ENCODE measurements around the gene ZNF341.

DNA sequence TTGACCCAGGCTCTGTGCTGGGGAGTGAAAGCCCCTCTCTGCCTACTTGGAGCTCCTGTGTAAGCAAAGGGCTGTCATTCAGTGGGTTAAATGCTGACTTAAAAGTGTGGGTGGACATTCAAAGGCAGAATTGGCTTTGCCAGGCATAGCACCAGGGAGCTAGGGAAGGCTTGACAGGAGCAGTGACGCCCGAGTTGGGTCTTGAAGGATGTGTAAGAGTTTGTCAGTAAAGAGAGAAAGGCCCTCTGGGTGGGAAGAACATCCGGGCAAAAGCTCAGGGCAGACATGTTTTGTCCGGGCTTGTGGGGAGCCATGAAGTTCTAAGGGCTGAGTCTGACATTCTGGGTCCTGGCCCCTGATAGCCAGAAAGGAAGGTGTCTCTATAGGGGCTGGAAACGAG, 51.5 kb downstream of the ZNF341 start:
- TF ChIP-seq, protein P1, sequence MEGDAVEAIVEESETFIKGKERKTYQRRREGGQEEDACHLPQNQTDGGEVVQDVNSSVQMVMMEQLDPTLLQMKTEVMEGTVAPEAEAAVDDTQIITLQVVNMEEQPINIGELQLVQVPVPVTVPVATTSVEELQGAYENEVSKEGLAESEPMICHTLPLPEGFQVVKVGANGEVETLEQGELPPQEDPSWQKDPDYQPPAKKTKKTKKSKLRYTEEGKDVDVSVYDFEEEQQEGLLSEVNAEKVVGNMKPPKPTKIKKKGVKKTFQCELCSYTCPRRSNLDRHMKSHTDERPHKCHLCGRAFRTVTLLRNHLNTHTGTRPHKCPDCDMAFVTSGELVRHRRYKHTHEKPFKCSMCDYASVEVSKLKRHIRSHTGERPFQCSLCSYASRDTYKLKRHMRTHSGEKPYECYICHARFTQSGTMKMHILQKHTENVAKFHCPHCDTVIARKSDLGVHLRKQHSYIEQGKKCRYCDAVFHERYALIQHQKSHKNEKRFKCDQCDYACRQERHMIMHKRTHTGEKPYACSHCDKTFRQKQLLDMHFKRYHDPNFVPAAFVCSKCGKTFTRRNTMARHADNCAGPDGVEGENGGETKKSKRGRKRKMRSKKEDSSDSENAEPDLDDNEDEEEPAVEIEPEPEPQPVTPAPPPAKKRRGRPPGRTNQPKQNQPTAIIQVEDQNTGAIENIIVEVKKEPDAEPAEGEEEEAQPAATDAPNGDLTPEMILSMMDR (conservative IDR thresholded peaks at IDR 0.05; ENCODE audit: low read depth in 2 of 2) = no peak
- TF ChIP-seq POLR2AphosphoS5 (IDR thresholded peaks at IDR 0.05; ENCODE audit: low read depth) = no peak
- no peak for TF ChIP-seq EZH2 (IDR thresholded peaks at IDR 0.05; ENCODE audit: low read depth, unreplicated experiment)
- no peak for TF ChIP-seq CREB1 (CRISPR knock-in tag; IDR thresholded peaks at IDR 0.05; ENCODE audit: low read depth)
- no peak for TF ChIP-seq ZNF114 (CRISPR knock-in tag; IDR thresholded peaks at IDR 0.05)
- TF ChIP-seq, protein P2, sequence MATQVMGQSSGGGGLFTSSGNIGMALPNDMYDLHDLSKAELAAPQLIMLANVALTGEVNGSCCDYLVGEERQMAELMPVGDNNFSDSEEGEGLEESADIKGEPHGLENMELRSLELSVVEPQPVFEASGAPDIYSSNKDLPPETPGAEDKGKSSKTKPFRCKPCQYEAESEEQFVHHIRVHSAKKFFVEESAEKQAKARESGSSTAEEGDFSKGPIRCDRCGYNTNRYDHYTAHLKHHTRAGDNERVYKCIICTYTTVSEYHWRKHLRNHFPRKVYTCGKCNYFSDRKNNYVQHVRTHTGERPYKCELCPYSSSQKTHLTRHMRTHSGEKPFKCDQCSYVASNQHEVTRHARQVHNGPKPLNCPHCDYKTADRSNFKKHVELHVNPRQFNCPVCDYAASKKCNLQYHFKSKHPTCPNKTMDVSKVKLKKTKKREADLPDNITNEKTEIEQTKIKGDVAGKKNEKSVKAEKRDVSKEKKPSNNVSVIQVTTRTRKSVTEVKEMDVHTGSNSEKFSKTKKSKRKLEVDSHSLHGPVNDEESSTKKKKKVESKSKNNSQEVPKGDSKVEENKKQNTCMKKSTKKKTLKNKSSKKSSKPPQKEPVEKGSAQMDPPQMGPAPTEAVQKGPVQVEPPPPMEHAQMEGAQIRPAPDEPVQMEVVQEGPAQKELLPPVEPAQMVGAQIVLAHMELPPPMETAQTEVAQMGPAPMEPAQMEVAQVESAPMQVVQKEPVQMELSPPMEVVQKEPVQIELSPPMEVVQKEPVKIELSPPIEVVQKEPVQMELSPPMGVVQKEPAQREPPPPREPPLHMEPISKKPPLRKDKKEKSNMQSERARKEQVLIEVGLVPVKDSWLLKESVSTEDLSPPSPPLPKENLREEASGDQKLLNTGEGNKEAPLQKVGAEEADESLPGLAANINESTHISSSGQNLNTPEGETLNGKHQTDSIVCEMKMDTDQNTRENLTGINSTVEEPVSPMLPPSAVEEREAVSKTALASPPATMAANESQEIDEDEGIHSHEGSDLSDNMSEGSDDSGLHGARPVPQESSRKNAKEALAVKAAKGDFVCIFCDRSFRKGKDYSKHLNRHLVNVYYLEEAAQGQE (IDR thresholded peaks at IDR 0.05; ENCODE audit: unreplicated experiment) = no peak
- TF ChIP-seq ZNF331 (CRISPR knock-in tag; IDR thresholded peaks at IDR 0.05; ENCODE audit: low read depth) = no peak
- TF ChIP-seq EZH2phosphoT487 (IDR thresholded peaks at IDR 0.05; ENCODE audit: unreplicated experiment) = no peak
- TF ChIP-seq STAT1 (IDR thresholded peaks at IDR 0.05; ENCODE audit: unreplicated experiment) = no peak
- TF ChIP-seq, protein P3, sequence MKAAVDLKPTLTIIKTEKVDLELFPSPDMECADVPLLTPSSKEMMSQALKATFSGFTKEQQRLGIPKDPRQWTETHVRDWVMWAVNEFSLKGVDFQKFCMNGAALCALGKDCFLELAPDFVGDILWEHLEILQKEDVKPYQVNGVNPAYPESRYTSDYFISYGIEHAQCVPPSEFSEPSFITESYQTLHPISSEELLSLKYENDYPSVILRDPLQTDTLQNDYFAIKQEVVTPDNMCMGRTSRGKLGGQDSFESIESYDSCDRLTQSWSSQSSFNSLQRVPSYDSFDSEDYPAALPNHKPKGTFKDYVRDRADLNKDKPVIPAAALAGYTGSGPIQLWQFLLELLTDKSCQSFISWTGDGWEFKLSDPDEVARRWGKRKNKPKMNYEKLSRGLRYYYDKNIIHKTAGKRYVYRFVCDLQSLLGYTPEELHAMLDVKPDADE (IDR thresholded peaks at IDR 0.05) = no peak
- TF ChIP-seq JUNB (IDR thresholded peaks at IDR 0.05; ENCODE audit: unreplicated experiment) = no peak
- no peak for TF ChIP-seq NANOG (IDR thresholded peaks at IDR 0.05; ENCODE audit: borderline replicate concordance)

Data from GM23338 (cell line).